GM12878 (cell line): ENCODE results near the gene HERC2. TPM values are rescaled to one million over a fixed set of nuclear protein-coding genes. Genes with fewer than 3 reads are reported as not detected.

ENCODE experiments used
- ATAC-seq: fragments of 200-7000 bp; cut with Tn5 transposase; 3 replicates; pipeline ENCODE4 v1.9.1; 2020; ENCODE audit warnings: mild to moderate bottlenecking, moderate library complexity
- BruUV-seq: library from RNA; stranded (reverse); fragments of 400-500 nt; replicated peaks from 2 replicates; lab custom pipeline; 2021; lab: Mats Ljungman, UMichigan
- CTCF ChIA-PET: fragments of 300-600 bp; sonication (Branson Sonifier 250); formaldehyde crosslinking; extraction: SDS; loops from one replicate; lab custom pipeline; 2021; ENCODE audit warnings: inconsistent platforms; lab: Yijun Ruan, JAX
- POLR2A ChIA-PET: fragments of 350-600 bp; formaldehyde crosslinking; extraction: SDS; loops from one replicate; lab custom pipeline; 2021; ENCODE audit warnings: inconsistent platforms; lab: Charles Lee
- RAD21 ChIA-PET: fragments of 300-600 bp; sonication (Branson Sonifier 250); formaldehyde crosslinking; loops from one replicate; lab custom pipeline; 2023; ENCODE audit warnings: antibody characterized with exemption; ENCODE audit not compliant: unreplicated experiment; lab: Charles Lee
- SMC1A ChIA-PET: fragments of 300-600 bp; sonication (Branson Sonifier 250); formaldehyde crosslinking; loops from one replicate; lab custom pipeline; 2023; ENCODE audit not compliant: unreplicated experiment, uncharacterized antibody; lab: Charles Lee
- DNase-seq: peaks from one replicate; pipeline ENCODE4 v3.0.0-alpha.2; 2011; ENCODE audit warnings: low read depth, low spot score
- FAIRE-seq: peaks from 3 replicates; lab custom pipeline; 2011; peaks lifted over from hg19 to GRCh38; lab: Jason Lieb, UNC
- H2AFZ ChIP-seq: 2 replicates; pipeline ENCODE4 v1.6.0; 2011; ENCODE audit warnings: low read depth, low read length, control low read depth; ENCODE audit not compliant: control insufficient read depth
- H3K27ac ChIP-seq: 2 replicates; pipeline ENCODE4 v1.5.1; 2011; ENCODE audit warnings: control low read depth; ENCODE audit not compliant: control insufficient read depth, insufficient read depth
- H3K27me3 ChIP-seq, 2 experiments: replicated peaks in 1 of 2; 2 replicates each; pipeline versions ENCODE4 v1.6.0 to v1.6.1; 2011; ENCODE audit warnings: low read length in 1 of 2; ENCODE audit not compliant: control insufficient read depth in 2 of 2, insufficient read depth in 2 of 2
- H3K36me3 ChIP-seq, 2 experiments: 2 replicates each; pipeline ENCODE4 v1.5.1; 2011; ENCODE audit warnings: low read length in 1 of 2; ENCODE audit not compliant: control insufficient read depth in 2 of 2, insufficient read depth in 2 of 2
- H3K4me1 ChIP-seq: 2 replicates; pipeline ENCODE4 v1.6.1; 2011; ENCODE audit warnings: mild to moderate bottlenecking, low read length, moderate library complexity, mixed read lengths; ENCODE audit not compliant: control insufficient read depth, insufficient read depth
- H3K4me2 ChIP-seq: 2 replicates; pipeline ENCODE4 v1.6.0; 2011; ENCODE audit warnings: control low read depth; ENCODE audit not compliant: control insufficient read depth, insufficient read depth
- H3K4me3 ChIP-seq: fragments of 200-600 bp; sonication (generic); 2 replicates; pipeline ENCODE4 v1.5.1; 2016
- H3K79me2 ChIP-seq: 2 replicates; pipeline ENCODE4 v1.6.0; 2011; ENCODE audit warnings: low read length; ENCODE audit not compliant: control insufficient read depth, insufficient read depth
- H3K9ac ChIP-seq: 2 replicates; pipeline ENCODE4 v1.8.0; 2011; ENCODE audit warnings: low read length, control low read depth, mixed read lengths; ENCODE audit not compliant: control insufficient read depth, insufficient read depth
- H3K9me3 ChIP-seq: replicated peaks from 3 replicates; pipeline ENCODE4 v1.5.1; 2011; ENCODE audit warnings: mild to moderate bottlenecking, low read length; ENCODE audit not compliant: control insufficient read depth, insufficient read depth
- H4K20me1 ChIP-seq: 2 replicates; pipeline ENCODE4 v1.6.0; 2011; ENCODE audit not compliant: control insufficient read depth, insufficient read depth
- MTA2 ChIP-seq: fragments of 450-650 bp; IDR thresholded peaks from 2 replicates; pipeline ENCODE4 v1.6.1; 2016; ENCODE audit warnings: low read depth, mild to moderate bottlenecking, moderate library complexity
- MXI1 ChIP-seq: fragments of 150-350 bp; IDR thresholded peaks from 2 replicates; pipeline ENCODE4 v1.6.1; 2011; ENCODE audit warnings: low read depth, mild to moderate bottlenecking, inconsistent platforms, low read length, improper control_type of control experiment
- NBN ChIP-seq: fragments of 450-650 bp; IDR thresholded peaks from 2 replicates; pipeline ENCODE4 v1.6.1; 2016
- NR2C2 ChIP-seq: IDR thresholded peaks from 2 replicates; pipeline ENCODE4 v1.6.1; 2011; ENCODE audit warnings: borderline replicate concordance, low read depth; ENCODE audit not compliant: control insufficient read depth, insufficient read length
- RAD51 ChIP-seq: fragments of 450-650 bp; IDR thresholded peaks from 2 replicates; pipeline ENCODE4 v1.6.1; 2016; ENCODE audit warnings: moderate library complexity, mild to moderate bottlenecking, inconsistent platforms
- SIX5 ChIP-seq: IDR thresholded peaks from 2 replicates; pipeline ENCODE4 v1.6.1; 2011; ENCODE audit warnings: mild to moderate bottlenecking, low read depth, low read length, moderate library complexity; ENCODE audit not compliant: severe bottlenecking
- SMARCA5 ChIP-seq: fragments of 450-650 bp; IDR thresholded peaks from 2 replicates; pipeline ENCODE4 v1.6.1; 2017; ENCODE audit warnings: mild to moderate bottlenecking
- SRF ChIP-seq, 2 experiments: IDR thresholded peaks; 2 replicates each; pipeline ENCODE4 v1.6.1; 2011; ENCODE audit warnings: low read depth in 2 of 2, low read length in 2 of 2, mild to moderate bottlenecking in 1 of 2, moderate library complexity in 1 of 2
- ZBED1 ChIP-seq: IDR thresholded peaks from 2 replicates; pipeline ENCODE4 v1.6.1; 2016; ENCODE audit warnings: borderline replicate concordance
- WGBS: methylation state at CpG from one replicate; pipeline ENCODE4 v1.1.6; 2016; ENCODE audit warnings: low lambda C conversion rate; ENCODE audit not compliant: insufficient replicate concordance, insufficient coverage; ENCODE audit errors: missing lambda C conversion rate; 5-methylcytosine and 5-hydroxymethylcytosine counted together
- in situ Hi-C: fragments of 300-500 bp; cut with MboI; formaldehyde crosslinking; loops from 9 replicates; pipeline ENCODE4 v1.14.3; 2018; ENCODE audit warnings: mixed read lengths
- intact Hi-C: fragments of 100-400 bp; cut with micrococcal nuclease; formaldehyde crosslinking; loops from one replicate; pipeline ENCODE4 v1.14.2; 2022; ENCODE audit not compliant: unreplicated experiment
- polyA plus RNA-seq, 11 experiments: library from polyadenylated mRNA; depleted of rRNA in 4 of 11; unstranded in 6 of 11; stranded (reverse) in 5 of 11; fragments of >200 nt; fragmentation: Nextera tagmentation in 4 of 11; fragmentation: Illumina TruSeq in 1 of 11; extraction: Ambion mirVana in 4 of 11; extraction: Trizol in 1 of 11; gene quantifications; 1 replicate in 1 of 11; 2 replicates in 10 of 11; pipeline versions ENCODE4 v1.2.1 to v1.2.3, GENCODE V29; 2011 to 2016; ENCODE audit warnings: inconsistent platforms in 2 of 11, missing spikeins in 2 of 11, low read depth in 1 of 11
- total RNA-seq, 4 experiments: library from RNA; depleted of rRNA in 3 of 4; stranded (reverse); fragments of >200 nt in 3 of 4; fragmentation: Illumina TruSeq in 1 of 4; extraction: Trizol in 1 of 4; gene quantifications; 2 replicates each; pipeline versions ENCODE4 v1.2.1 to v1.2.3, GENCODE V29; 2013 to 2021
- TF ChIP-seq, protein P1 (sequence below): IDR thresholded peaks from 2 replicates; pipeline ENCODE4 v1.6.1; 2011; ENCODE audit warnings: borderline replicate concordance, low read depth, mild to moderate bottlenecking, moderate library complexity, low read length; ENCODE audit not compliant: insufficient read depth, poor library complexity, severe bottlenecking
- TF ChIP-seq, protein P2 (sequence below): IDR thresholded peaks from 2 replicates; pipeline ENCODE4 v1.6.1; 2012; ENCODE audit warnings: mild to moderate bottlenecking, low read depth, low read length
- TF ChIP-seq, protein P3 (sequence below): IDR thresholded peaks from 2 replicates; pipeline ENCODE4 v1.6.1; 2011; ENCODE audit warnings: mild to moderate bottlenecking, low read depth, low read length, moderate library complexity; ENCODE audit not compliant: insufficient replicate concordance
- TF ChIP-seq, protein P4 (sequence below): fragments of 450-650 bp; IDR thresholded peaks from 2 replicates; pipeline ENCODE4 v1.6.1; 2017; ENCODE audit warnings: antibody characterized with exemption, mild to moderate bottlenecking, moderate library complexity
- TF ChIP-seq, protein P5 (sequence below): IDR thresholded peaks from 2 replicates; pipeline ENCODE4 v1.6.1; 2011; ENCODE audit warnings: borderline replicate concordance, low read depth, mild to moderate bottlenecking, moderate library complexity, mixed read lengths, low read length; ENCODE audit not compliant: insufficient read depth; ENCODE audit errors: extremely low read length

The HERC2 gene
- total and polyA plus RNA-seq, 10 of the 15 experiments (the other 5 are each of a cell fraction or from before 2014, with no cell fraction given) = 6.1 to 39.0 (median 24.0) TPM

DNA sequence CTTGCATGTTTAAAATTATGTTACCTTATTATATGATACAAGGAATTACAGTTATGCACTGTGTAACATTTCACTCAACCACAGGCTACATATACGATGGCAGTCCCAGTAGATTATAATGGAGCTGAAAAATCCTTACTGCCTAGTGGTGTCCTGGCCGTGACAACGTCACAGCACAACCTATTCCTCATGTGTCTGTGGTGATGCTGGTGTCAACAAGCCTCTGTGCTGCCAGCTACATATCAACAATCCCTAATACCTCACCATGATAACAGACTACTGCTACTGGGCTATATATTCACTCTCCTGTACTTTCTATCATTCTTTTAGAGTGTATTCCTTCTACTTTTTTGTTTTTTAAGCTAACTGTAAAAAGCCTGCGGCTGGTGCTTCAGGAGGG is 142.7 kb downstream of the HERC2 start:
- no peak for FAIRE-seq
- CTCF ChIA-PET = interaction anchor here (0.7 kb wide), 3 partner anchors 9 to 75 kb away, joined by 3 read pairs; no protein-coding TSS in a partner anchor
- no peak for TF ChIP-seq MTA2
- TF ChIP-seq, protein P1, sequence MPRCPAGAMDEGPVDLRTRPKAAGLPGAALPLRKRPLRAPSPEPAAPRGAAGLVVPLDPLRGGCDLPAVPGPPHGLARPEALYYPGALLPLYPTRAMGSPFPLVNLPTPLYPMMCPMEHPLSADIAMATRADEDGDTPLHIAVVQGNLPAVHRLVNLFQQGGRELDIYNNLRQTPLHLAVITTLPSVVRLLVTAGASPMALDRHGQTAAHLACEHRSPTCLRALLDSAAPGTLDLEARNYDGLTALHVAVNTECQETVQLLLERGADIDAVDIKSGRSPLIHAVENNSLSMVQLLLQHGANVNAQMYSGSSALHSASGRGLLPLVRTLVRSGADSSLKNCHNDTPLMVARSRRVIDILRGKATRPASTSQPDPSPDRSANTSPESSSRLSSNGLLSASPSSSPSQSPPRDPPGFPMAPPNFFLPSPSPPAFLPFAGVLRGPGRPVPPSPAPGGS = no peak
- TF ChIP-seq, protein P2, sequence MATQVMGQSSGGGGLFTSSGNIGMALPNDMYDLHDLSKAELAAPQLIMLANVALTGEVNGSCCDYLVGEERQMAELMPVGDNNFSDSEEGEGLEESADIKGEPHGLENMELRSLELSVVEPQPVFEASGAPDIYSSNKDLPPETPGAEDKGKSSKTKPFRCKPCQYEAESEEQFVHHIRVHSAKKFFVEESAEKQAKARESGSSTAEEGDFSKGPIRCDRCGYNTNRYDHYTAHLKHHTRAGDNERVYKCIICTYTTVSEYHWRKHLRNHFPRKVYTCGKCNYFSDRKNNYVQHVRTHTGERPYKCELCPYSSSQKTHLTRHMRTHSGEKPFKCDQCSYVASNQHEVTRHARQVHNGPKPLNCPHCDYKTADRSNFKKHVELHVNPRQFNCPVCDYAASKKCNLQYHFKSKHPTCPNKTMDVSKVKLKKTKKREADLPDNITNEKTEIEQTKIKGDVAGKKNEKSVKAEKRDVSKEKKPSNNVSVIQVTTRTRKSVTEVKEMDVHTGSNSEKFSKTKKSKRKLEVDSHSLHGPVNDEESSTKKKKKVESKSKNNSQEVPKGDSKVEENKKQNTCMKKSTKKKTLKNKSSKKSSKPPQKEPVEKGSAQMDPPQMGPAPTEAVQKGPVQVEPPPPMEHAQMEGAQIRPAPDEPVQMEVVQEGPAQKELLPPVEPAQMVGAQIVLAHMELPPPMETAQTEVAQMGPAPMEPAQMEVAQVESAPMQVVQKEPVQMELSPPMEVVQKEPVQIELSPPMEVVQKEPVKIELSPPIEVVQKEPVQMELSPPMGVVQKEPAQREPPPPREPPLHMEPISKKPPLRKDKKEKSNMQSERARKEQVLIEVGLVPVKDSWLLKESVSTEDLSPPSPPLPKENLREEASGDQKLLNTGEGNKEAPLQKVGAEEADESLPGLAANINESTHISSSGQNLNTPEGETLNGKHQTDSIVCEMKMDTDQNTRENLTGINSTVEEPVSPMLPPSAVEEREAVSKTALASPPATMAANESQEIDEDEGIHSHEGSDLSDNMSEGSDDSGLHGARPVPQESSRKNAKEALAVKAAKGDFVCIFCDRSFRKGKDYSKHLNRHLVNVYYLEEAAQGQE = no peak
- TF ChIP-seq, protein P3, sequence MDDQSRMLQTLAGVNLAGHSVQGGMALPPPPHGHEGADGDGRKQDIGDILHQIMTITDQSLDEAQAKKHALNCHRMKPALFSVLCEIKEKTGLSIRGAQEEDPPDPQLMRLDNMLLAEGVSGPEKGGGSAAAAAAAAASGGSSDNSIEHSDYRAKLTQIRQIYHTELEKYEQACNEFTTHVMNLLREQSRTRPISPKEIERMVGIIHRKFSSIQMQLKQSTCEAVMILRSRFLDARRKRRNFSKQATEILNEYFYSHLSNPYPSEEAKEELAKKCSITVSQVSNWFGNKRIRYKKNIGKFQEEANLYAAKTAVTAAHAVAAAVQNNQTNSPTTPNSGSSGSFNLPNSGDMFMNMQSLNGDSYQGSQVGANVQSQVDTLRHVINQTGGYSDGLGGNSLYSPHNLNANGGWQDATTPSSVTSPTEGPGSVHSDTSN = no peak
- no peak for TF ChIP-seq SMARCA5
- no peak for TF ChIP-seq SRF (IDR thresholded peaks at IDR 0.05; ENCODE audit: low read depth in 2 of 2, low read length in 2 of 2)
- no peak for TF ChIP-seq ZBED1
- no peak for TF ChIP-seq MXI1
- TF ChIP-seq, protein P4, sequence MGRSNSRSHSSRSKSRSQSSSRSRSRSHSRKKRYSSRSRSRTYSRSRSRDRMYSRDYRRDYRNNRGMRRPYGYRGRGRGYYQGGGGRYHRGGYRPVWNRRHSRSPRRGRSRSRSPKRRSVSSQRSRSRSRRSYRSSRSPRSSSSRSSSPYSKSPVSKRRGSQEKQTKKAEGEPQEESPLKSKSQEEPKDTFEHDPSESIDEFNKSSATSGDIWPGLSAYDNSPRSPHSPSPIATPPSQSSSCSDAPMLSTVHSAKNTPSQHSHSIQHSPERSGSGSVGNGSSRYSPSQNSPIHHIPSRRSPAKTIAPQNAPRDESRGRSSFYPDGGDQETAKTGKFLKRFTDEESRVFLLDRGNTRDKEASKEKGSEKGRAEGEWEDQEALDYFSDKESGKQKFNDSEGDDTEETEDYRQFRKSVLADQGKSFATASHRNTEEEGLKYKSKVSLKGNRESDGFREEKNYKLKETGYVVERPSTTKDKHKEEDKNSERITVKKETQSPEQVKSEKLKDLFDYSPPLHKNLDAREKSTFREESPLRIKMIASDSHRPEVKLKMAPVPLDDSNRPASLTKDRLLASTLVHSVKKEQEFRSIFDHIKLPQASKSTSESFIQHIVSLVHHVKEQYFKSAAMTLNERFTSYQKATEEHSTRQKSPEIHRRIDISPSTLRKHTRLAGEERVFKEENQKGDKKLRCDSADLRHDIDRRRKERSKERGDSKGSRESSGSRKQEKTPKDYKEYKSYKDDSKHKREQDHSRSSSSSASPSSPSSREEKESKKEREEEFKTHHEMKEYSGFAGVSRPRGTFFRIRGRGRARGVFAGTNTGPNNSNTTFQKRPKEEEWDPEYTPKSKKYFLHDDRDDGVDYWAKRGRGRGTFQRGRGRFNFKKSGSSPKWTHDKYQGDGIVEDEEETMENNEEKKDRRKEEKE = no peak
- TF ChIP-seq NR2C2 = no peak
- TF ChIP-seq, protein P5, sequence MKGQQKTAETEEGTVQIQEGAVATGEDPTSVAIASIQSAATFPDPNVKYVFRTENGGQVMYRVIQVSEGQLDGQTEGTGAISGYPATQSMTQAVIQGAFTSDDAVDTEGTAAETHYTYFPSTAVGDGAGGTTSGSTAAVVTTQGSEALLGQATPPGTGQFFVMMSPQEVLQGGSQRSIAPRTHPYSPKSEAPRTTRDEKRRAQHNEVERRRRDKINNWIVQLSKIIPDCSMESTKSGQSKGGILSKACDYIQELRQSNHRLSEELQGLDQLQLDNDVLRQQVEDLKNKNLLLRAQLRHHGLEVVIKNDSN = no peak
- TF ChIP-seq SIX5 = no peak
- TF ChIP-seq RAD51 = no peak
- TF ChIP-seq NBN = no peak

More for the DNA sequence above, 142.7 kb downstream of the HERC2 start:
- Histone ChIP-seq H3K4me2 (no peak overlapping the region), H3K27me3 (no peaks in the 10 kb centered on the region), H3K27ac (no peak overlapping the region), H3K79me2 (no peaks in the 10 kb centered on the region), H2AFZ (no peak overlapping the region), H4K20me1 (no peaks in the 10 kb centered on the region), H3K4me1 (no peaks in the 10 kb centered on the region), H3K9ac (no peak overlapping the region), H3K36me3 (peaks cover 0 to 4% of the 10 kb centered on the region in 2 experiments; a peak in 3 of 4 replicates), H3K9me3 (no peaks in the 10 kb centered on the region), H3K4me3 (no peak overlapping the region)
- ChIA-PET SMC1A (no interaction called here), POLR2A (no interaction called here), RAD21 (no interaction called here)
- intact Hi-C loops (no loop called here), in situ Hi-C loops (loop anchor here (10.0 kb wide), 1 partner anchor 56 kb away; no protein-coding TSS in a partner anchor)
- 98% methylated on average over 4 of the region's 4 CpGs for WGBS
- ATAC-seq (no peak), DNase-seq (no peak)
- BruUV-seq = no TSS peak
